ENCODE data around the gene ZNF296. TPM values are rescaled to one million over a fixed set of nuclear protein-coding genes. Genes with fewer than 3 reads are reported as not detected.

Gene ZNF296
- total RNA-seq, 1 donor from 2014 or later = under 0.01 TPM

DNA sequence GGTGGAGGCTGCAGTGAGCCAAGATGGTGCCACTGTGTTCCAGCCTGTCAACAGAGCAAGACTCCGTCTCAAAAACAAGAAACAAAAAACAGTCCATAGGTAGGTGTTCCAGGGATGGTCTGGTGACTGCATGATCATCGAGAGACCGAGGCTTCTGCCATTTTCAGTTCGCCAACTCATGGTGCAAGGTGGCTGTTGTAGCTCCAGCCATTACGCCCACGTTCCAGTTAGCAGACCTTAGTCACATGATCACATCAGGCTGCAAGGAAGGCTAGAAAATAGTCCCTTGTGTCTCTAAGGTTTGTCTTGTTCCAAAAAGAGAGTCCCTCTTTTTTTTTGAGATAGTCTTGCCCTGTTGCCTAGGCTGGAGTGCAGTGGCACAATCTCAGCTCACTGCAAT, 40.5 kb downstream of the ZNF296 start:
- no peak for DNase-seq (ENCODE audit: low spot score in 2 of 2)
- FAIRE-seq = no peak

DNA sequence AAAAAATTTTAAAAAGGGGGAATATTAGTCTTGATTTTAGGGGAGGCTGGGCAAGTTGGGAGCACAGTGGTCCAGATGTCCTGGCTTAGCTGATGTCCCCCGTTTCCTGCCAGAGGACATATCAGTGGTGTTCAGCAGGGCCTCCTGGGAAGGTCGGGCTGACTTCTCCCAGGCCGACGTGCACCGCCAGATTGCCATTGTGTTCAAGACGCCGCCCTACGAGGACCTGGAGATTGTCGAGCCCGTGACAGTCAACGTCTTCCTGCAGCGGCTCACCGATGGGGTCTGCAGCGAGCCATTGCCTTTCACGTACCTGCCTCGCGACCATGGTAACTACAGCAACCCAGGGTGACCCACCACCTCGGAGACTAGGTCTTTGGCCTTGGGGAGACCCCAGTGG, 43.9 kb downstream of the ZNF296 start:
- no peak for FAIRE-seq
- no peak for DNase-seq (ENCODE audit: low spot score in 2 of 2)

DNA sequence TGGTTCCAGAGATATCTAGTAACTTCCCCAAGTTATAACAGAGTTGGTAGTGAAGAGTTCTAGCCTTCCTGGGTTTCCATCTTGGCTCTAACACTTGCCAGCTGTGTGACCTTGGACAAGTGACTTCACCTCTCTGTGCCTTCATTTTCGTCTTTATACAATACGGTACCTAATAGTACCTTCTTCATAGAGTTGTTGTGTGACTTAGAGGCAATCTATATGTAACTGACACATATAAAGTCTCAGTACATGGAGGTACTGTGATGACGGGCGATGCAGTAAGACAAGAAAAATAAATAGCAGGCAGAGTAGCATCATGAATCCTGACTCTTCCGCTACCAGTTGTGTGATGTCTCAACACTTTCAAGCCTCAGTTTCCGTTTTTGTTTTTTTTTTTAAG, 45.5 kb downstream of the ZNF296 start:
- FAIRE-seq (no peak), DNase-seq (ENCODE audit: low spot score in 2 of 2) (no peak)

DNA sequence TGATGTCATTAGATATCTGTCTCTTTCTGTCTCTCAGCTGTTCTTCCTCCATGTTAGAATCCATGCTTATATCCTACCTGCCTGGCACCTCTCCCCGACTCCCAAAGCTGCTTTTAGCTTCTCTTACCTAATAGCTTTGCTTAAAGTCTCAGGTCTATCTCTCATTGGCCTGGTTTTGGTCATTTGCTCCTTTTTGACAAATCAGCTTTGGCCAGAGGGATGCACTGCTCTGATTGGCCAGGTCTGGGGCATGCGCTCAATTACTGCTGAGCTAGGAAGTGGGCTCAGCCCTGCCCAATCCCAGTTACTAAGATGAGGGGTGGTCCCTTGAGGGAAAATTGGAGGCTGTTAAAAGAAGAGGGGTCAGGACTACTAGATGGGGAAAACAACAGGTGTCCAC, 48.9 kb downstream of the ZNF296 start:
- FAIRE-seq (no peak), DNase-seq (ENCODE audit: low spot score in 2 of 2) (no peak)

DNA sequence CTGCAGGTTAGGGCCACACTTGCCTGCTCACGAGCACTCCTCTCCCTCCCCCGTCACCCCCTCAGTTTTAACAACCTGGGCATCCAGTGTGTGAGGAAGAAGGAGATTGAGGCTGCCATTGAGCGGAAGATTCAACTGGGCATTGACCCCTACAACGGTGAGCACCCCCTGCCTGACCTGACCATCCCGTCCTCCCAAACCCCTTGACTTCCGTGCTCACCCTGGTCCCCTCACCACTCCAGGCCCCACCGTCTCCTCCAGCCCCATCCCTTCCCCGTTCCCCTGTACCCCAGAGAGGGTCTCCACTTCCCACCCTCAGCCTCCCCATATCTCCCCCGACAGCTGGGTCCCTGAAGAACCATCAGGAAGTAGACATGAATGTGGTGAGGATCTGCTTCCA, 51.0 kb downstream of the ZNF296 start:
- FAIRE-seq = no peak
- DNase-seq (ENCODE audit: low spot score in 2 of 2) = no peak

DNA sequence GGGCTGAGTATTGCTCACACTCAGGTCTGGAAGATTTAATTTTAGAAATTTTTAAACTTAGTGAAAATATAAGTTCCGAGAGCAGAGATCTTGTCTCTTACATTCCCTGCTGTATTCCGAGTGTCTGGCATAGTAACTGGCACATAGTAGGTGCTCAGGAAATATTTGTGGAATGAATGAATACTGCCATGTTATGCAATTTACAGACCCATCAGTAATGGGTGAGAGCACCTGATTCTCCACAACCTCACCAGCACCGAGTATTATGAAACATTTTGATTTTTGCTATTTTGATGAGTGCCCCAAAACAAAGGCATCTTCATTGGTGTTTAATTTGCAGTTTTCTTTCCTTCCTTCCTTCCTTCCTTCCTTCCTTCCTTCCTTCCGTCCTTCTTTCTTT, 53.2 kb downstream of the ZNF296 start:
- FAIRE-seq (no peak), DNase-seq (ENCODE audit: low spot score in 2 of 2) (no peak)

DNA sequence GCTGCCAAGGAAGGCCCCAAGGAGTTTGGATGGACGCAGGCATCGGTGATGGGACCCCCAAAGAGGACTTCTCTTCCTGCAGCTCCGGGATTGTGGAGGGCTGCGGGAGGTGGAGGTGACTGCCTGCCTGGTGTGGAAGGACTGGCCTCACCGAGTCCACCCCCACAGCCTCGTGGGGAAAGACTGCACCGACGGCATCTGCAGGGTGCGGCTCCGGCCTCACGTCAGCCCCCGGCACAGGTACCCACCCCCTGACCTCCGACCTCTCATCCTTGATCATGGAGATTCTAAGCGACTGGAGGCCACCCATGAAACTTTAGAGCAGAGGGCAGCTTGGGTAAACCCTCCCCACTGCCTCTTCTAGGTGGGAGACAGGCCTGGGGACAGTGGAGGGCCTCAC, 54.3 kb downstream of the ZNF296 start:
- no peak for DNase-seq (ENCODE audit: low spot score in 2 of 2)
- no peak for FAIRE-seq

Small RNA genes within 50 kb of the gene (small RNA-seq; reads per million reads assigned to genes)
- gene RNU6-611P = not detected

Other genes starting within 250 kb of the ZNF296 start
- 26.1 TPM for gene NECTIN2, start 230.2 kb downstream of the ZNF296 start, total RNA-seq
- gene TOMM40, start 185.2 kb downstream of the ZNF296 start, total RNA-seq = 30.6 TPM
- gene APOE, start 170.7 kb downstream of the ZNF296 start, total RNA-seq = 77.0 TPM
- gene APOC1, start 161.9 kb downstream of the ZNF296 start, total RNA-seq = 2.9 TPM
- gene APOC4, start 134.2 kb downstream of the ZNF296 start, total RNA-seq = not detected
- gene APOC2, start 130.4 kb downstream of the ZNF296 start, total RNA-seq = 0.41 TPM
- gene CLPTM1, start 121.1 kb downstream of the ZNF296 start, total RNA-seq = 35.1 TPM
- gene RELB, start 75.0 kb downstream of the ZNF296 start, total RNA-seq = 0.41 TPM
- gene CLASRP, start 37.4 kb downstream of the ZNF296 start, total RNA-seq = 5.3 TPM
- 11.8 TPM for gene GEMIN7, start 2.8 kb upstream of the ZNF296 start, total RNA-seq
- gene PPP1R37, start 16.7 kb upstream of the ZNF296 start, total RNA-seq = 24.1 TPM
- 1.2 TPM for gene NKPD1, start 84.5 kb upstream of the ZNF296 start, total RNA-seq
- 2.9 TPM for gene TRAPPC6A, start 101.8 kb upstream of the ZNF296 start, total RNA-seq
- gene BLOC1S3, start 102.3 kb upstream of the ZNF296 start, total RNA-seq = 3.3 TPM
- gene EXOC3L2, start 168.9 kb upstream of the ZNF296 start, total RNA-seq = not detected
- gene MARK4, start 174.8 kb upstream of the ZNF296 start, total RNA-seq = 32.6 TPM
- gene CKM, start 246.4 kb upstream of the ZNF296 start, total RNA-seq = not detected

Data from frontal cortex (tissue), 4 donors.